Measurements from ENCODE around the gene MITD1.

GRCh38 chr2:99169534-99169933 is 11.3 kb downstream of the MITD1 start:
- TF ChIP-seq POLR2A (IDR thresholded peaks at IDR 0.05) (no peak), CTCF (IDR thresholded peaks at IDR 0.05) (no peak)

All from thyroid gland (tissue), 4 donors.